Measurements from ENCODE around the gene CBX5. TPM values are rescaled to one million over a fixed set of nuclear protein-coding genes. Genes with fewer than 3 reads are reported as not detected.
"Not testable (repeated sequence)": the region's sequence is repeated elsewhere in the genome, so short reads cannot be mapped to it uniquely, and the experiment has no call there.

CBX5 gene
- polyA plus RNA-seq, 4 donors, result 2.7 to 40.1 (median 8.3) TPM

- Histone ChIP-seq H3K27ac (ENCODE audit: low read depth in 1 of 3, low read length in 2 of 3) (no peak overlapping the region), H3K36me3 (ENCODE audit: control insufficient read depth in 3 of 3, insufficient read depth in 2 of 3, low read depth in 1 of 3, low read length in 3 of 3) (peaks cover 0 to 2% (median 0%) of the 10 kb centered on the region in 3 donors), H3K4me1 (ENCODE audit: control insufficient read depth in 3 of 3, insufficient read depth in 2 of 3, low read depth in 1 of 3, low read length in 2 of 3) (no peaks in the 10 kb centered on the region), H3K27me3 (ENCODE audit: control insufficient read depth in 3 of 3, insufficient read depth in 3 of 3, low read length in 3 of 3) (peaks cover 0 to under 1% (median 0%) of the 10 kb centered on the region in 3 donors), H3K9me3 (ENCODE audit: control insufficient read depth in 2 of 2, insufficient read depth in 1 of 2, low read depth in 1 of 2, low read length in 1 of 2) (no peaks in the 10 kb centered on the region), H3K4me3 (ENCODE audit: low read depth in 1 of 3, low read length in 3 of 3) (no peak overlapping the region)
- no peak for FAIRE-seq
- WGBS, 3 donors, result 91 to 97% (median 91%) methylated on average over 2 of the region's 2 CpGs
- no peak for DNase-seq
Measured at GRCh38 chr12:54230555-54230954, 49.4 kb downstream of the CBX5 start.

- Histone ChIP-seq H3K36me3 (ENCODE audit: control insufficient read depth in 3 of 3, insufficient read depth in 2 of 3, low read depth in 1 of 3, low read length in 3 of 3) (peaks cover 0 to 2% (median 0%) of the 10 kb centered on the region in 3 donors), H3K9me3 (ENCODE audit: control insufficient read depth in 2 of 2, insufficient read depth in 1 of 2, low read depth in 1 of 2, low read length in 1 of 2) (no peaks in the 10 kb centered on the region), H3K27me3 (ENCODE audit: control insufficient read depth in 3 of 3, insufficient read depth in 3 of 3, low read length in 3 of 3) (peaks cover 0 to 2% (median 0%) of the 10 kb centered on the region in 3 donors), H3K4me1 (ENCODE audit: control insufficient read depth in 3 of 3, insufficient read depth in 2 of 3, low read depth in 1 of 3, low read length in 2 of 3) (no peaks in the 10 kb centered on the region), H3K27ac (ENCODE audit: low read depth in 1 of 3, low read length in 2 of 3) (peak overlapping the region in 2 of 3 donors; percentile 3 to 11), H3K4me3 (ENCODE audit: low read depth in 1 of 3, low read length in 3 of 3) (no peak overlapping the region)
- 64 to 87% (median 81%) methylated on average over 4 of the region's 4 CpGs for WGBS, 3 donors
- DNase-seq (no peak), FAIRE-seq (no peak)
Measured at GRCh38 chr12:54229624-54230212, 50.2 kb downstream of the CBX5 start.

- DNase-seq (no peak), FAIRE-seq (no peak)
Measured at GRCh38 chr12:54228471-54228870, 51.5 kb downstream of the CBX5 start.

GRCh38 chr12:54227927-54228326 is 52.0 kb downstream of the CBX5 start:
- not testable (repeated sequence) for H3K36me3 ChIP-seq (ENCODE audit: control insufficient read depth in 3 of 3, insufficient read depth in 2 of 3, low read depth in 1 of 3, low read length in 3 of 3); H3K4me1 ChIP-seq (ENCODE audit: control insufficient read depth in 3 of 3, insufficient read depth in 2 of 3, low read depth in 1 of 3, low read length in 2 of 3); H3K27me3 ChIP-seq (ENCODE audit: control insufficient read depth in 3 of 3, insufficient read depth in 3 of 3, low read length in 3 of 3); FAIRE-seq; H3K27ac ChIP-seq (ENCODE audit: low read depth in 1 of 3, low read length in 2 of 3); H3K4me3 ChIP-seq (ENCODE audit: low read depth in 1 of 3, low read length in 3 of 3); H3K9me3 ChIP-seq (ENCODE audit: control insufficient read depth in 2 of 2, insufficient read depth in 1 of 2, low read depth in 1 of 2, low read length in 1 of 2); DNase-seq
- 46 to 55% (median 55%) methylated on average over 6 of the region's 6 CpGs for WGBS, 3 donors

More at GRCh38 chr12:54228471-54228870, 51.5 kb downstream of the CBX5 start:
- H3K27me3 ChIP-seq (ENCODE audit: control insufficient read depth in 3 of 3, insufficient read depth in 3 of 3, low read length in 3 of 3), result peaks cover 0 to 2% (median 0%) of the 10 kb centered on the region in 3 donors
- peaks cover 0 to 2% (median 0%) of the 10 kb centered on the region in 3 donors for H3K36me3 ChIP-seq (ENCODE audit: control insufficient read depth in 3 of 3, insufficient read depth in 2 of 3, low read depth in 1 of 3, low read length in 3 of 3)
- no peaks in the 10 kb centered on the region for H3K4me1 ChIP-seq (ENCODE audit: control insufficient read depth in 3 of 3, insufficient read depth in 2 of 3, low read depth in 1 of 3, low read length in 2 of 3)
- peak overlapping the region in 1 of 3 donors; percentile 12 for H3K27ac ChIP-seq (ENCODE audit: low read depth in 1 of 3, low read length in 2 of 3)
- WGBS, 3 donors, result 79 to 100% (median 87%) methylated on average over 1 of the region's 1 CpG
- H3K9me3 ChIP-seq (ENCODE audit: control insufficient read depth in 2 of 2, insufficient read depth in 1 of 2, low read depth in 1 of 2, low read length in 1 of 2), result no peaks in the 10 kb centered on the region
- H3K4me3 ChIP-seq (ENCODE audit: low read depth in 1 of 3, low read length in 3 of 3), result no peak overlapping the region

- no peaks in the 10 kb centered on the region for H3K4me1 ChIP-seq (ENCODE audit: control insufficient read depth in 3 of 3, insufficient read depth in 2 of 3, low read depth in 1 of 3, low read length in 2 of 3)
- no peak overlapping the region for H3K27ac ChIP-seq (ENCODE audit: low read depth in 1 of 3, low read length in 2 of 3)
- H3K9me3 ChIP-seq (ENCODE audit: control insufficient read depth in 2 of 2, insufficient read depth in 1 of 2, low read depth in 1 of 2, low read length in 1 of 2), result no peaks in the 10 kb centered on the region
- peaks cover 0 to 2% (median 0%) of the 10 kb centered on the region in 3 donors for H3K27me3 ChIP-seq (ENCODE audit: control insufficient read depth in 3 of 3, insufficient read depth in 3 of 3, low read length in 3 of 3)
- no peak overlapping the region for H3K4me3 ChIP-seq (ENCODE audit: low read depth in 1 of 3, low read length in 3 of 3)
- FAIRE-seq (no peak), DNase-seq (no peak)
- 70 to 75% (median 72%) methylated on average over 4 of the region's 4 CpGs for WGBS, 3 donors
- H3K36me3 ChIP-seq (ENCODE audit: control insufficient read depth in 3 of 3, insufficient read depth in 2 of 3, low read depth in 1 of 3, low read length in 3 of 3), result peaks cover 0 to 2% (median 0%) of the 10 kb centered on the region in 3 donors
Measured at GRCh38 chr12:54227376-54227775, 52.5 kb downstream of the CBX5 start.

- FAIRE-seq (no peak), DNase-seq (no peak)
- 85 to 100% (median 96%) methylated on average over 1 of the region's 1 CpG for WGBS, 3 donors
- Histone ChIP-seq H3K4me1 (ENCODE audit: control insufficient read depth in 3 of 3, insufficient read depth in 2 of 3, low read depth in 1 of 3, low read length in 2 of 3) (no peaks in the 10 kb centered on the region), H3K27ac (ENCODE audit: low read depth in 1 of 3, low read length in 2 of 3) (no peak overlapping the region), H3K4me3 (ENCODE audit: low read depth in 1 of 3, low read length in 3 of 3) (no peak overlapping the region), H3K9me3 (ENCODE audit: control insufficient read depth in 2 of 2, insufficient read depth in 1 of 2, low read depth in 1 of 2, low read length in 1 of 2) (no peaks in the 10 kb centered on the region), H3K27me3 (ENCODE audit: control insufficient read depth in 3 of 3, insufficient read depth in 3 of 3, low read length in 3 of 3) (peaks cover 0 to 6% (median 0%) of the 10 kb centered on the region in 3 donors), H3K36me3 (ENCODE audit: control insufficient read depth in 3 of 3, insufficient read depth in 2 of 3, low read depth in 1 of 3, low read length in 3 of 3) (peaks cover 0 to 2% (median 0%) of the 10 kb centered on the region in 3 donors)
Measured at GRCh38 chr12:54225666-54226065, 54.3 kb downstream of the CBX5 start.

- Histone ChIP-seq H3K4me3 (ENCODE audit: low read depth in 1 of 3, low read length in 3 of 3) (no peak overlapping the region), H3K27ac (ENCODE audit: low read depth in 1 of 3, low read length in 2 of 3) (no peak overlapping the region), H3K36me3 (ENCODE audit: control insufficient read depth in 3 of 3, insufficient read depth in 2 of 3, low read depth in 1 of 3, low read length in 3 of 3) (no peaks in the 10 kb centered on the region), H3K27me3 (ENCODE audit: control insufficient read depth in 3 of 3, insufficient read depth in 3 of 3, low read length in 3 of 3) (peaks cover under 1 to 24% (median 3%) of the 10 kb centered on the region in 3 donors), H3K9me3 (ENCODE audit: control insufficient read depth in 2 of 2, insufficient read depth in 1 of 2, low read depth in 1 of 2, low read length in 1 of 2) (peaks cover 0 to 2% of the 10 kb centered on the region in 2 donors), H3K4me1 (ENCODE audit: control insufficient read depth in 3 of 3, insufficient read depth in 2 of 3, low read depth in 1 of 3, low read length in 2 of 3) (peaks cover 0 to 6% (median 0%) of the 10 kb centered on the region in 3 donors)
- no peak for DNase-seq
- FAIRE-seq, result no peak
- 55 to 66% (median 60%) methylated on average over 1 of the region's 1 CpG for WGBS, 3 donors
Measured at GRCh38 chr12:54222609-54223008, 57.3 kb downstream of the CBX5 start.

- DNase-seq (no peak), FAIRE-seq (no peak)
- Histone ChIP-seq H3K27me3 (ENCODE audit: control insufficient read depth in 3 of 3, insufficient read depth in 3 of 3, low read length in 3 of 3) (peaks cover 3 to 35% (median 3%) of the 10 kb centered on the region in 3 donors), H3K27ac (ENCODE audit: low read depth in 1 of 3, low read length in 2 of 3) (no peak overlapping the region), H3K4me3 (ENCODE audit: low read depth in 1 of 3, low read length in 3 of 3) (no peak overlapping the region), H3K4me1 (ENCODE audit: control insufficient read depth in 3 of 3, insufficient read depth in 2 of 3, low read depth in 1 of 3, low read length in 2 of 3) (peaks cover 0 to 11% (median 2%) of the 10 kb centered on the region in 3 donors), H3K9me3 (ENCODE audit: control insufficient read depth in 2 of 2, insufficient read depth in 1 of 2, low read depth in 1 of 2, low read length in 1 of 2) (peaks cover 0 to 2% of the 10 kb centered on the region in 2 donors), H3K36me3 (ENCODE audit: control insufficient read depth in 3 of 3, insufficient read depth in 2 of 3, low read depth in 1 of 3, low read length in 3 of 3) (no peaks in the 10 kb centered on the region)
- WGBS, 3 donors, result 65 to 84% (median 74%) methylated on average over 6 of the region's 6 CpGs
Measured at GRCh38 chr12:54221402-54221984, 58.4 kb downstream of the CBX5 start.

Measured in small intestine (tissue), 7 donors.